CD14-positive monocyte (primary cell): Measurements from ENCODE around the gene RNF43. TPM values are rescaled to one million over a fixed set of nuclear protein-coding genes. Genes with fewer than 3 reads are reported as not detected.

ENCODE experiments used
- DNase-seq, 3 donors: peaks; one replicate each; pipeline ENCODE4 v3.0.0-alpha.2; 2011 to 2022
- H2AFZ ChIP-seq: 2 replicates; pipeline ENCODE4 v1.6.0; 2012; ENCODE audit warnings: mild to moderate bottlenecking, low read depth, low read length, inconsistent platforms; ENCODE audit not compliant: insufficient read depth, poor library complexity, severe bottlenecking
- H3K27ac ChIP-seq, 2 donors: 1 replicate in 1 of 2; 2 replicates in 1 of 2; pipeline ENCODE4 v1.5.1; 2012 to 2013; ENCODE audit warnings: low read length in 2 of 2, control low read depth in 1 of 2, inconsistent platforms in 1 of 2, low read depth in 1 of 2, mild to moderate bottlenecking in 1 of 2
- H3K27me3 ChIP-seq, 2 donors: one replicate each; pipeline versions ENCODE4 v1.6.0 to v1.6.1; 2011 to 2013; ENCODE audit warnings: low read length in 2 of 2; ENCODE audit not compliant: control insufficient read depth in 2 of 2, insufficient read depth in 2 of 2
- H3K36me3 ChIP-seq, 2 donors: replicated peaks in 1 of 2; 1 replicate in 1 of 2; 2 replicates in 1 of 2; pipeline versions ENCODE4 v1.5.1 to v1.6.1; 2012 to 2013; ENCODE audit warnings: low read length in 2 of 2, control low read depth in 1 of 2, inconsistent platforms in 1 of 2, mild to moderate bottlenecking in 1 of 2; ENCODE audit not compliant: insufficient read depth in 2 of 2, control insufficient read depth in 1 of 2
- H3K4me1 ChIP-seq, 2 donors: 1 replicate in 1 of 2; 2 replicates in 1 of 2; pipeline versions ENCODE4 v1.5.1 to v1.6.1; 2012 to 2013; ENCODE audit warnings: low read length in 2 of 2, control low read depth in 1 of 2, inconsistent platforms in 1 of 2, mild to moderate bottlenecking in 1 of 2, moderate library complexity in 1 of 2; ENCODE audit not compliant: insufficient read depth in 2 of 2, control insufficient read depth in 1 of 2
- H3K4me2 ChIP-seq: replicated peaks from 2 replicates; pipeline ENCODE3; 2012; ENCODE audit warnings: low read length, moderate library complexity, mild to moderate bottlenecking; ENCODE audit not compliant: poor library complexity, severe bottlenecking; ENCODE audit errors: extremely low read depth
- H3K4me3 ChIP-seq, 3 experiments: fragments of 200-600 bp in 1 of 3; sonication (generic) in 1 of 3; replicated peaks in 1 of 3; 1 replicate in 2 of 3; 2 replicates in 1 of 3; pipeline ENCODE4 v1.5.1; 2011 to 2013; ENCODE audit warnings: low read length in 3 of 3, mild to moderate bottlenecking in 3 of 3, control low read depth in 2 of 3, low read depth in 2 of 3, inconsistent platforms in 1 of 3, moderate library complexity in 1 of 3
- H3K79me2 ChIP-seq: 2 replicates; pipeline ENCODE4 v1.6.0; 2012; ENCODE audit warnings: mild to moderate bottlenecking, control low read depth, inconsistent platforms, low read length, moderate library complexity; ENCODE audit not compliant: insufficient read depth
- H3K9ac ChIP-seq: 2 replicates; pipeline ENCODE4 v1.6.0; 2017; ENCODE audit warnings: low read length, mild to moderate bottlenecking; ENCODE audit not compliant: insufficient read depth, poor library complexity, severe bottlenecking
- H3K9me3 ChIP-seq, 2 donors: replicated peaks in 1 of 2; 1 replicate in 1 of 2; 2 replicates in 1 of 2; pipeline versions ENCODE4 v1.5.1 to v1.6.1; 2012 to 2013; ENCODE audit warnings: low read length in 2 of 2, control low read depth in 1 of 2; ENCODE audit not compliant: control insufficient read depth in 1 of 2, insufficient read depth in 1 of 2
- H4K20me1 ChIP-seq: 2 replicates; pipeline ENCODE4 v1.6.0; 2012; ENCODE audit warnings: mild to moderate bottlenecking, low read length, control low read depth, moderate library complexity; ENCODE audit not compliant: insufficient read depth
- H3K27ac Mint-ChIP-seq, 7 donors: one replicate each; pipeline ENCODE4 v1.8.0; 2020; ENCODE audit warnings: mild to moderate bottlenecking in 7 of 7, mixed read lengths in 7 of 7, moderate library complexity in 6 of 7, inconsistent platforms in 2 of 7
- H3K27me3 Mint-ChIP-seq, 3 donors: one replicate each; pipeline ENCODE4 v1.8.0; 2021 to 2022; ENCODE audit warnings: low read depth in 3 of 3, mild to moderate bottlenecking in 3 of 3, mixed read lengths in 3 of 3, moderate library complexity in 3 of 3, inconsistent platforms in 1 of 3
- H3K36me3 Mint-ChIP-seq, 2 donors: one replicate each; pipeline ENCODE4 v1.8.0; 2020; ENCODE audit warnings: mixed read lengths in 2 of 2, inconsistent platforms in 1 of 2, mild to moderate bottlenecking in 1 of 2
- H3K4me1 Mint-ChIP-seq: one replicate; pipeline ENCODE4 v1.8.0; 2020; ENCODE audit warnings: mild to moderate bottlenecking, mixed read lengths
- H3K4me3 Mint-ChIP-seq, 2 donors: one replicate each; pipeline ENCODE4 v1.8.0; 2020; ENCODE audit warnings: mild to moderate bottlenecking in 2 of 2, mixed read lengths in 2 of 2, moderate library complexity in 1 of 2
- H3K9me3 Mint-ChIP-seq, 7 donors: one replicate each; pipeline ENCODE4 v1.8.0; 2020 to 2022; ENCODE audit warnings: mixed read lengths in 7 of 7, mild to moderate bottlenecking in 6 of 7, moderate library complexity in 6 of 7, inconsistent platforms in 2 of 7
- CTCF ChIP-seq: fragments of 200-600 bp; IDR thresholded peaks from one replicate; pipeline ENCODE4 v1.8.0; 2022; ENCODE audit warnings: antibody characterized with exemption, mild to moderate bottlenecking
- WGBS: methylation state at CpG from one replicate; pipeline ENCODE4 v1.1.5; 2013; ENCODE audit warnings: missing lambda C conversion rate; ENCODE audit not compliant: insufficient coverage; 5-methylcytosine and 5-hydroxymethylcytosine counted together
- intact Hi-C, 2 donors: fragments of 100-400 bp; cut with micrococcal nuclease; formaldehyde crosslinking; loops; one replicate each; pipeline versions ENCODE4 v1.15.0 to v1.15.1; 2023
- polyA minus RNA-seq: library from RNA; depleted of rRNA, polyadenylated mRNA; stranded (reverse); fragments of >200 nt; gene quantifications from 2 replicates; pipeline ENCODE4 v1.2.3, GENCODE V29; 2012
- polyA plus RNA-seq, 3 donors: library from polyadenylated mRNA; depleted of rRNA in 1 of 3; unstranded in 2 of 3; stranded (reverse) in 1 of 3; fragments of 300-500 nt in 2 of 3; fragments of >200 nt in 1 of 3; fragmentation: Illumina TruSeq in 2 of 3; gene quantifications; 1 replicate in 2 of 3; 2 replicates in 1 of 3; pipeline ENCODE4 v1.2.3, GENCODE V29; 2012 to 2021
- total RNA-seq, 12 experiments: library from RNA in 1 of 12; stranded (reverse) in 1 of 12; fragments of 120-200 nt in 1 of 12; gene quantifications; one replicate each; pipeline ENCODE4 v1.2.4 and lab custom pipeline; 2013 to 2026; ENCODE audit warnings: mixed read lengths in 6 of 12, inconsistent platforms in 1 of 12

Gene RNF43
- 0.42 TPM for total RNA-seq (2013)
- polyA plus RNA-seq: under 1 TPM in 2 of 3 donors, not detected in 1; 0.01 to 0.11 TPM
- 0.14 and 0.16 TPM in 2 replicates for polyA minus RNA-seq
- 0 to 0.15 (median 0.04) reads per million in 11 experiments for total RNA-seq (lab: John Stamatoyannopoulos, UW)

- peak within 1 kb of the TSS in 1 of 2 donors; percentile 53 for H3K4me3 Mint-ChIP-seq
- Histone ChIP-seq H3K36me3 (no peaks in the 10 kb centered on the region), H3K27me3 (no peaks in the 10 kb centered on the region), H3K4me1 (peaks cover 4 to 6% of the 10 kb centered on the region in 2 donors), H4K20me1 (no peaks in the 10 kb centered on the region), H3K4me2 (peak within 1 kb of the TSS; percentile 36), H3K9ac (no peak within 1 kb of the TSS), H3K9me3 (no peaks in the 10 kb centered on the region), H2AFZ (peak within 1 kb of the TSS; percentile 36), H3K27ac (no peak within 1 kb of the TSS), H3K79me2 (no peaks in the 10 kb centered on the region), H3K4me3 (no peak within 1 kb of the TSS)
- peak; percentile 67 to 78 (median 72) for DNase-seq
- intact Hi-C loops: loop anchor here (2.0 to 5.0 kb wide), 4 partner anchors 65 to 140 kb away; partner anchors contain the start of gene SUPT4H1 (in 1 of the 2)
- H3K9me3 Mint-ChIP-seq: no peaks in the 10 kb centered on the region
- 0% methylated on average over 3 of the region's 8 CpGs for WGBS
- peaks cover 11% of the 10 kb centered on the region for H3K4me1 Mint-ChIP-seq
- TF ChIP-seq CTCF: peak; percentile 80
- peaks cover 3 to 10% (median 7%) of the 10 kb centered on the region in 3 donors for H3K27me3 Mint-ChIP-seq
- peak within 1 kb of the TSS in 1 of 7 donors; percentile 27 for H3K27ac Mint-ChIP-seq
- H3K36me3 Mint-ChIP-seq: no peaks in the 10 kb centered on the region
Observed at GRCh38 chr17:58417300-58418092, at the start of gene RNF43. RNF43 (minus strand) TSS chr17:58417534; CDS start chr17:58415577, 1,957 bp downstream.

GRCh38 chr17:58455491-58455890, 38.2 kb upstream of the RNF43 start:
- Histone ChIP-seq H3K27ac (no peak overlapping the region), H3K27me3 (no peaks in the 10 kb centered on the region), H3K36me3 (no peaks in the 10 kb centered on the region), H2AFZ (no peak overlapping the region), H3K9me3 (no peaks in the 10 kb centered on the region), H3K4me3 (no peak overlapping the region), H3K9ac (no peak overlapping the region), H4K20me1 (no peaks in the 10 kb centered on the region), H3K4me2 (no peak overlapping the region), H3K4me1 (no peaks in the 10 kb centered on the region), H3K79me2 (no peaks in the 10 kb centered on the region)
- H3K36me3 Mint-ChIP-seq: peaks cover 0 to 2% of the 10 kb centered on the region in 2 donors
- no peak overlapping the region for H3K4me3 Mint-ChIP-seq
- no peak for TF ChIP-seq CTCF
- no peak for DNase-seq
- H3K27me3 Mint-ChIP-seq: peaks cover 1 to 16% (median 3%) of the 10 kb centered on the region in 3 donors
- H3K9me3 Mint-ChIP-seq: peaks cover 0 to 4% (median 1%) of the 10 kb centered on the region in 7 donors
- no peaks in the 10 kb centered on the region for H3K4me1 Mint-ChIP-seq
- no peak overlapping the region for H3K27ac Mint-ChIP-seq
- intact Hi-C loops: no loop called here
